OCI-LY7 (cell line): ENCODE measurements around the gene JMY.

Experiments used
- CTCF ChIP-seq: fragments of 200-600 bp; sonication (generic); conservative IDR thresholded peaks from 2 replicates; pipeline ENCODE4 v1.5.1; 2014; ENCODE audit warnings: mild to moderate bottlenecking, antibody characterized with exemption, low read length, moderate library complexity, mixed read lengths
- EZH2phosphoT487 ChIP-seq: fragments of 200-600 bp; sonication (generic); IDR thresholded peaks from 2 replicates; pipeline ENCODE4 v1.6.1; 2018; ENCODE audit warnings: low read depth, borderline replicate concordance, mild to moderate bottlenecking, mixed run types, antibody characterized with exemption, low read length, moderate library complexity, mixed read lengths

GRCh38 chr5:79229357-79230174 lies 6.4 kb upstream of the JMY start:
- TF ChIP-seq CTCF (no peak), EZH2phosphoT487 (no peak)
